Activated CD4-positive, alpha-beta T cell treated with anti-CD3 and anti-CD28 coated beads, Interleukin-10, Interleukin-2, amounts not matched to agents 100 ng/mL and 50 ng/mL, durations not matched to agents 16 hours and 8 hours (primary cell): ENCODE data around the gene PCDHA9.
"Not testable (repeated sequence)": the region's sequence is repeated elsewhere in the genome, so short reads cannot be mapped to it uniquely, and the experiment has no call there.

ENCODE experiments used
- DNase-seq: peaks from one replicate; pipeline ENCODE4 v3.0.0-alpha.2; 2020

PCDHA9 gene

DNA sequence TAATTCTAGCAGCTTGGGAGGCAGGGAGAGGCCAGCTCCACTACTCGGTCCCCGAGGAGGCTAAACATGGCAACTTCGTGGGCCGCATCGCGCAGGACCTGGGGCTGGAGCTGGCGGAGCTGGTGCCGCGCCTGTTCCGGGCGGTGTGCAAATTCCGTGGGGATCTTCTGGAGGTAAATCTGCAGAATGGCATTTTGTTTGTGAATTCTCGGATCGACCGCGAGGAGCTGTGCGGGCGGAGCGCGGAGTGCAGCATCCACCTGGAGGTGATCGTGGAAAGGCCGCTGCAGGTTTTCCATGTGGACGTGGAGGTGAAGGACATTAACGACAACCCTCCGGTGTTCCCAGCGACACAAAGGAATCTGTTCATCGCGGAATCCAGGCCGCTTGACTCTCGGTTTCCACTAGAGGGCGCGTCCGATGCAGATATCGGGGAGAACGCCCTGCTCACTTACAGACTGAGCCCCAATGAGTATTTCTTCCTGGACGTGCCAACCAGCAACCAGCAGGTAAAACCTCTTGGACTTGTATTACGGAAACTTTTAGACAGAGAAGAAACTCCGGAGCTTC, 13.7 kb upstream of the PCDHA9 start:
- DNase-seq = not testable (repeated sequence)

DNA sequence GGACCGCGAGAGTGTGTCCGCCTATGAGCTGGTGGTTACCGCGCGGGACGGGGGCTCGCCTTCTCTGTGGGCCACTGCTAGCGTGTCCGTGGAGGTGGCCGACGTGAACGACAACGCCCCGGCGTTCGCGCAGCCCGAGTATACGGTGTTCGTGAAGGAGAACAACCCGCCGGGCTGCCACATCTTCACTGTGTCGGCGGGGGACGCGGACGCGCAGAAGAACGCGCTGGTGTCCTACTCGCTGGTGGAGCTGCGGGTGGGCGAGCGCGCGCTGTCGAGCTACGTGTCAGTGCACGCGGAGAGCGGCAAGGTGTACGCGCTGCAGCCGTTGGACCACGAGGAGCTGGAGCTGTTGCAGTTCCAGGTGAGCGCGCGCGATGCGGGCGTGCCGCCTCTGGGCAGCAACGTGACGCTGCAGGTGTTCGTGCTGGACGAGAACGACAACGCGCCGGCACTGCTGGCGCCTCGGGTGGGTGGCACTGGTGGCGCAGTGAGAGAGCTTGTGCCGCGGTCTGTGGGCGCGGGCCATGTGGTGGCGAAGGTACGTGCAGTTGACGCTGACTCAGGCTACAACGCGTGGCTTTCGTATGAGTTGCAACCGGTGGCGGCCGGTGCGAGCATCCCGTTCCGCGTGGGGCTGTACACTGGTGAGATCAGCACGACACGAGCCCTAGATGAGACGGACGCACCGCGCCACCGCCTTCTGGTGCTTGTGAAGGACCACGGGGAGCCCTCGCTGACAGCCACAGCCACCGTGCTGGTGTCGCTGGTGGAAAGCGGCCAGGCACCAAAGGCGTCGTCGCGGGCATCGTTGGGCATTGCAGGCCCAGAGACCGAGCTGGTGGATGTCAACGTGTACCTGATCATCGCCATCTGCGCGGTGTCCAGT, 12.3 kb upstream of the PCDHA9 start:
- no peak for DNase-seq

DNA sequence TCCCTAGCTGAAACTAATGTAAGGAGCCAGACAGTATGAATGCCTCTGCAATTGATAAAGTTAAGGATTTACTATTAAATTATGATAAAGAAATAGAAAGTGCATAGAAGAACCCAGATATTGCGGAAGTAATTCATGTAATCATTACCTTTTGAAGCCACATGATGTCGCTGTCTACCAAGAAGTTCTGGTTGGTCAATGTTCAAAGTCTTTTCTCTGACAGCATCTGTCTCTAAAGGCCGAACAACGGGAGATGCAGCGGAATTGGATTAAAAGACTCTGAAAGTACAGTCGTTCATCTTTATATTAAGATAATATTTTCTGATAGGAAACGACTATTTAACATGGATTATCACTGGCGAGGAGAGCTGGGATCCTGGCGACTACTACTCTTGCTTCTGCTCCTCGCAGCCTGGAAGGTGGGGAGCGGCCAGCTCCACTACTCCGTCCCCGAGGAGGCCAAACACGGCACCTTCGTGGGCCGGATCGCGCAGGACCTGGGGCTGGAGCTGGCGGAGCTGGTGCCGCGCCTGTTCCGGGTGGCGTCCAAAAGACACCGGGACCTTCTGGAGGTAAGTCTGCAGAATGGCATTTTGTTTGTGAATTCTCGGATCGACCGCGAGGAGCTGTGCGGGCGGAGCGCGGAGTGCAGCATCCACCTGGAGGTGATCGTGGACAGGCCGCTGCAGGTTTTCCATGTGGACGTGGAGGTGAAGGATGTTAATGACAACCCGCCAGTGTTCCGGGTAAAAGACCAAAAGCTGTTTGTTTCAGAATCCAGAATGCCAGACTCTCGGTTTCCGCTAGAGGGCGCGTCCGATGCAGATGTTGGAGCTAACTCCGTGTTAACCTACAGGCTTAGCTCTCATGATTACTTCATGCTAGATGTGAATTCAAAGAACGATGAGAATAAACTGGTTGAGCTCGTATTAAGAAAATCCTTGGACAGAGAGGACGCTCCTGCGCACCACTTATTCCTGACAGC, 6.9 kb upstream of the PCDHA9 start, which contains the start of gene PCDHA8:
Gene PCDHA8, plus strand, starts transcription at position 210 of the 985 bp plus-strand sequence. Its CDS starts 135 bp downstream, at position 345.
- peak; percentile 4 for DNase-seq

DNA sequence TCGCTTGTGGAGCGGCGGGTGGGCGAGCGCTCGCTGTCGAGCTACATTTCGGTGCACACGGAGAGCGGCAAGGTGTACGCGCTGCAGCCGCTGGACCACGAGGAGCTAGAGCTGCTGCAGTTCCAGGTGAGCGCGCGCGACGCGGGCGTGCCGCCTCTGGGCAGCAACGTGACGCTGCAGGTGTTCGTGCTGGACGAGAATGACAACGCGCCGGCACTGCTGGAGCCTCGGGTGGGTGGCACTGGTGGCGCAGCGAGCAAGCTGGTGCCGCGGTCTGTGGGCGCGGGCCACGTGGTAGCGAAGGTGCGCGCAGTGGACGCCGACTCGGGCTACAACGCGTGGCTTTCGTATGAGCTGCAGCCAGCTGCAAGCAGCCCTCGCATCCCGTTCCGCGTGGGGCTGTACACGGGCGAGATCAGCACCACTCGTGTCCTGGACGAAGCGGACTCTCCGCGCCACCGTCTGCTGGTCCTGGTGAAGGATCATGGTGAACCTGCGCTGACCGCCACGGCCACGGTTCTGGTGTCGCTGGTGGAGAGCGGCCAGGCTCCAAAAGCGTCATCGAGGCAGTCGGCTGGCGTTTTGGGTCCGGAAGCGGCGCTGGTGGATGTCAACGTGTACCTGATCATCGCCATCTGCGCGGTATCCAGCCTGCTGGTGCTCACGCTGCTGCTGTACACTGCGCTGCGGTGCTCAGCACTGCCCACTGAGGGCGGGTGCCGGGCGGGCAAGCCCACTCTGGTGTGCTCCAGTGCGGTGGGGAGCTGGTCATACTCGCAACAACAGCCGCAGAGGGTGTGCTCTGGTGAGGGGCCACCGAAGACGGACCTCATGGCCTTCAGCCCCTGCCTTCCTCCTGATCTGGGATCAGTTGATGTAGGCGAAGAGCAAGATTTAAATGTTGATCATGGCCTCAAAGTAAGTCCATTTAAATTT, 5.1 kb upstream of the PCDHA9 start:
- no peak for DNase-seq

DNA sequence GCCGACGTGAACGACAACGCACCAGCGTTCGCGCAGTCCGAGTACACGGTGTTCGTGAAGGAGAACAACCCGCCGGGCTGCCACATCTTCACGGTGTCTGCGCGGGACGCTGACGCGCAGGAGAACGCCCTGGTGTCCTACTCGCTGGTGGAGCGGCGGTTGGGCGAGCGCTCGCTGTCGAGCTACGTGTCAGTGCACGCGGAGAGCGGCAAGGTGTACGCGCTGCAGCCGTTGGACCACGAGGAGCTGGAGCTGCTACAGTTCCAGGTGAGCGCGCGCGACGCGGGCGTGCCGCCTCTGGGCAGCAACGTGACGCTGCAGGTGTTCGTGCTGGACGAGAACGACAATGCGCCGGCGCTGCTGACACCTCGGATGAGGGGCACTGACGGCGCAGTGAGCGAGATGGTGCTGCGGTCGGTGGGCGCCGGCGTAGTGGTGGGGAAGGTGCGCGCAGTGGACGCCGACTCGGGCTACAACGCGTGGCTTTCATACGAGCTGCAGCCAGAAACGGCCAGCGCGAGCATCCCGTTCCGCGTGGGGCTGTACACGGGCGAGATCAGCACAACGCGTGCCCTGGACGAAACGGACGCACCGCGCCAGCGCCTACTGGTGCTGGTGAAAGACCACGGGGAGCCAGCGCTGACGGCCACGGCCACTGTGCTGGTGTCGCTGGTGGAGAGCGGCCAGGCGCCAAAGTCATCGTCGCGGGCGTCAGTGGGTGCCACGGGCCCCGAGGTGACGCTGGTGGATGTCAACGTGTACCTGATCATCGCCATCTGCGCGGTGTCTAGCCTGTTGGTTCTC, 1.9 kb downstream of the PCDHA9 start:
- not testable (repeated sequence) for DNase-seq

DNA sequence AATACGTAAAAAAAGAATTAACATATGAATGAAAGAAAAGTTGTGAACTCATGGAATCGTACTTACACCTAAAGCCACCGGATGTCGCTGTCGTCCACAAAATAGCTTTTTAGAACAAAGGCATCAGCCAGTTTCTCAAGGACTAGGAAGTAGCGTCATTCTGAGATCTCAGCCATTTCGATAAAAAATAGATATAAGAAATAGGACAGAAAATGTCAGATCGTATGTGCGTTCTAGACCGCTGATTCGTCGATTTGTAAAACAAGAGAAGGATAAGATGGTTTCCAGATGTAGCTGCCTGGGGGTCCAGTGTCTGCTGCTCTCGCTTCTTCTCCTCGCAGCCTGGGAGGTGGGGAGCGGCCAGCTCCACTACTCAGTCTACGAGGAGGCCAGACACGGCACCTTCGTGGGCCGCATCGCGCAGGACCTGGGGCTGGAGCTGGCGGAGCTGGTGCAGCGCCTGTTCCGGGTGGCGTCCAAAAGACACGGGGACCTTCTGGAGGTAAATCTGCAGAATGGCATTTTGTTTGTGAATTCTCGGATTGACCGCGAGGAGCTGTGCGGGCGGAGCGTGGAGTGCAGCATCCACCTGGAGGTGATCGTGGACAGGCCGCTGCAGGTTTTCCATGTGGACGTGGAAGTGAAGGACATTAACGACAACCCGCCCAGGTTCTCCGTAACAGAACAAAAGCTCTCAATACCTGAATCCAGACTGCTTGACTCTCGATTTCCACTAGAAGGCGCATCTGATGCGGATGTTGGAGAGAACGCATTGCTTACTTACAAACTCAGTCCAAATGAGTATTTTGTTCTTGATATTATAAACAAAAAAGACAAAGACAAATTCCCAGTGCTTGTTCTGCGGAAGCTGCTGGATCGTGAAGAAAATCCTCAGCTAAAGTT, 7.8 kb downstream of the PCDHA9 start, which contains the start of gene PCDHA10:
Gene PCDHA10, plus strand, starts transcription at position 126 of the 903 bp plus-strand sequence. Its CDS starts 152 bp downstream, at position 278.
- no peak for DNase-seq

DNA sequence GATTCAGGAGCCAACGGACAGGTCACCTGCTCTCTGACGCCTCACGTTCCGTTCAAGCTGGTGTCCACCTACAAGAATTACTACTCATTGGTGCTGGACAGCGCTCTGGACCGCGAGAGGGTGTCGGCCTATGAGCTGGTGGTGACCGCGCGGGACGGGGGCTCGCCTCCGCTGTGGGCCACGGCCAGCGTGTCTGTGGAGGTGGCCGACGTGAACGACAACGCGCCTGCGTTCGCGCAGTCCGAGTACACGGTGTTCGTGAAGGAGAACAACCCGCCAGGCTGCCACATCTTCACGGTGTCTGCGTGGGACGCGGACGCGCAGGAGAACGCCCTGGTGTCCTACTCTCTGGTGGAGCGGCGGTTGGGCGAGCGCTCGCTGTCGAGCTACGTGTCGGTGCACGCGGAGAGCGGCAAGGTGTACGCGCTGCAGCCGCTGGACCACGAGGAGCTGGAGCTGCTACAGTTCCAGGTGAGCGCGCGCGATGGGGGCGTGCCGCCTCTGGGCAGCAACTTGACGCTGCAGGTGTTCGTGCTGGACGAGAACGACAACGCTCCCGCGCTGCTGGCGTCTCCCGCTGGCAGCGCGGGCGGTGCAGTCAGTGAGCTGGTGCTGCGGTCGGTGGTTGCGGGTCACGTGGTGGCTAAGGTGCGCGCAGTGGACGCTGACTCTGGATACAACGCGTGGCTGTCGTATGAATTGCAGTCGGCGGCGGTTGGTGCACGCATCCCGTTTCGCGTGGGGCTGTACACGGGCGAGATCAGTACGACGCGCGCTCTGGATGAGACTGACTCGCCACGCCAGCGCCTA, 9.2 kb downstream of the PCDHA9 start:
- DNase-seq = no peak

DNA sequence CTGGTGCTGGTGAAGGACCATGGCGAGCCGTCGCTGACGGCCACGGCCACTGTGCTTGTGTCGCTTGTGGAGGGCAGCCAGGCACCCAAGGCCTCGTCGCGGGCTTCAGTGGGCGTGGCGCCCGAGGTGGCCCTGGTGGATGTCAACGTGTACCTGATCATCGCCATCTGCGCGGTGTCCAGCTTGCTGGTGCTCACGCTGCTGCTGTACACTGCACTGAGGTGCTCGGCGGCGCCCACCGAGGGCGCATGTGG, 9.7 kb downstream of the PCDHA9 start:
- DNase-seq = no peak

DNA sequence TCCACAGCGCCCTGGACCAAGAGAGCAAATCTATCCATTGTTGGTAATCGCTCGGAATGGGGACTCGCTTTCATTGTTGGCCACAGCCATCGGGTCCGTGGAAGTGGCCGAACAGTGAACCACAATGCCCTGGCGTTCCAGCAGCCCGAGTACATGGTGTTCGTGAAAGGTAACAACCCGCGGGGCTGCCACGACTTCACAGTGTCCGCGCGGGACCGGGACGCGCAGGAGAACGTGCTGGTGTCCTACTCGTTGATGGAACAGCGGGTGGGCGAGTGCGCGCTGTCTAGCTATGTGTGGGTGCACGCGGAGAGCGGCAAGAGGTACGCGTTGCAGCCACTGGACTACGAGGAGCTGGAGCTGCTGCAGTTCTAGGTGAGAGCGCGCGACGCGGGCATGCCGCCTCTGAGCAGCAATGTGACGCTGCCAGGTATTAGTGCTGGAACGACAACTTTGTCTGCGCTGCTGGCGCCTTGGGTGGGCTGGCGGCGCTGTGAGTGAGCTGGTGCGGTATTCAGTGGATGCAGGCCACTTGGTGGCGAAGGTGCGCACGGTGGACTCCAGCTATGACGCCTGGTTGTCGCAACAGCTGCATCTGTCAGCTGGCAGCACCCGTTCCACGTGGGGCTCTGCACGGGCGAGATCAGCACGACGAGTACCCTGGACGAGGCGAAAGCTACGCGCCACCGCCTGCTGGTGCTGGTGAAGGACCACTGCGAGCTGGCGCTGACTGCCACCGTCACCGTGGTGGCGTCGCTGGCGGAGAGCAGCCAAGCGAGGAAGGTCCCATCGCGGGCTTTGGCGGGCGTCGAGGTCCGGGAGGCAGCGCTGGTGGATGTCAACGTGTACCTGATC, 14.5 kb downstream of the PCDHA9 start:
- DNase-seq = no peak

DNA sequence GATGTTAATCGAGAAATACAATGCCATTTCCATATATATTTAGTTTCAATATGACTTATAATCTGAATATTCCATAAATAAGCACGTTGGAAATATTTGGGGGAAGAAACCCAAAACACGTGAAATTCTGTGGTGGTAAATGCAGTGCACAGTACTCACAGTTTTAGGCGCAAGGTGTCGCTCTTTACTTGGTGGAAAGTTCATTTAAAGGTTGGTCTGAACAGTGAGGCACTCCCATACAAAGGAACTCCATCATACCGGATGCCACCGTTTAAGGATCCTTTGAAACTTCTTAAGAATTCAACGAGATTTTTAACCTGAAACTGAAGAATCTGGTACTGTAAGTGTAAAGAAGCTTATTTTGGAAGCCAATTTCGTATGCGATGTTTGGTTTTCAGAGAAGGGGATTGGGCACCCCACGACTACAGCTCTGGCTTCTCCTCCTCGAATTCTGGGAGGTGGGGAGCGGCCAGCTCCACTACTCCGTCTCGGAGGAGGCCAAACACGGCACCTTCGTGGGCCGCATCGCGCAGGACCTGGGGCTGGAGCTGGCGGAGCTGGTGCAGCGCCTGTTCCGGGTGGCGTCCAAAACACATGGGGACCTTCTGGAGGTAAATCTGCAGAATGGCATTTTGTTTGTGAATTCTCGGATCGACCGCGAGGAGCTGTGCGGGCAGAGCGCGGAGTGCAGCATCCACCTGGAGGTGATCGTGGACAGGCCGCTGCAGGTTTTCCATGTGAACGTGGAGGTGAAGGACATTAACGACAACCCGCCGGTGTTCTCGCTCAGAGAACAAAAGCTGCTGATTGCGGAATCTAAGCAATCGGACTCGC, 20.8 kb downstream of the PCDHA9 start, which contains the start of gene PCDHA11:
Gene PCDHA11, plus strand, starts transcription at position 237 of the 834 bp plus-strand sequence. Its CDS starts 147 bp downstream, at position 384.
- peak; percentile 5 for DNase-seq

DNA sequence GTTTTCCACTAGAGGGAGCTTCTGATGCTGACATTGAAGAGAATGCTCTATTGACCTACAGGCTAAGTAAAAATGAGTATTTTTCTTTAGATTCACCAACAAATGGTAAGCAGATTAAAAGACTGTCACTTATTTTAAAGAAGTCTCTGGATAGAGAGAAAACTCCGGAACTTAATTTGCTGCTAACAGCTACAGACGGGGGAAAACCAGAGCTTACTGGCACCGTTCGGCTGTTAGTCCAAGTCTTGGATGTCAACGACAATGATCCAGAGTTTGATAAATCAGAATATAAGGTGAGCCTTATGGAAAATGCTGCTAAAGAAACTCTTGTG, 21.3 kb downstream of the PCDHA9 start:
- DNase-seq = no peak

DNA sequence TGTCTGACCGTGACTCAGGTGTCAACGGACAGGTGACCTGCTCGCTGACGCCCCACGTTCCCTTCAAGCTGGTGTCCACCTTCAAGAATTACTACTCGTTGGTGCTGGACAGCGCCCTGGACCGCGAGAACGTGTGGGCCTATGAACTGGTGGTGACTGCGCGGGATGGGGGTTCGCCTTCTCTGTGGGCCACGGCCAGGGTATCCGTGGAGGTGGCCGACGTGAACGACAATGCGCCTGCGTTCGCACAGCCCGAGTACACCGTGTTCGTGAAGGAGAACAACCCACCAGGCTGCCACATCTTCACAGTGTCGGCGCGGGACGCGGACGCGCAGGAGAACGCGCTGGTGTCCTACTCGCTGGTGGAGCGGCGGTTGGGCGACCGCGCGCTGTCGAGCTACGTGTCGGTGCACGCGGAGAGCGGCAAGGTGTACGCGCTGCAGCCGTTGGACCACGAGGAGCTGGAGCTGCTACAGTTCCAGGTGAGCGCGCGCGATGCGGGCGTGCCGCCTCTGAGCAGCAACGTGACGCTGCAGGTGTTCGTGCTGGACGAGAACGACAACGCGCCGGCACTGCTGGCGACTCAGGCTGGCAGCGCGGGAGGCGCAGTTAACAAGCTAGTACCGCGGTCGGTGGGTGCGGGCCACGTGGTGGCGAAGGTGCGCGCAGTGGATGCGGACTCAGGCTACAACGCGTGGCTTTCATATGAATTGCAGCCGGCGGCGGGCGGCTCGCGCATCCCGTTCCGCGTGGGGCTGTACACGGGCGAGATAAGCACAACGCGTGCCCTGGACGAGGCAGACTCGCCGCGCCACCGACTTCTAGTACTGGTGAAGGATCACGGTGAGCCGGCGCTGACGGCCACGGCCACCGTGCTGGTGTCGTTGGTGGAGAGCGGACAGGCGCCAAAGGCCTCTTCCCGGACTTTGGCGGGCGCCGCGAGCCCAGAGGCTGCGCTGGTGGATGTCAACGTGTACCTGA, 22.3 kb downstream of the PCDHA9 start:
- DNase-seq = no peak

DNA sequence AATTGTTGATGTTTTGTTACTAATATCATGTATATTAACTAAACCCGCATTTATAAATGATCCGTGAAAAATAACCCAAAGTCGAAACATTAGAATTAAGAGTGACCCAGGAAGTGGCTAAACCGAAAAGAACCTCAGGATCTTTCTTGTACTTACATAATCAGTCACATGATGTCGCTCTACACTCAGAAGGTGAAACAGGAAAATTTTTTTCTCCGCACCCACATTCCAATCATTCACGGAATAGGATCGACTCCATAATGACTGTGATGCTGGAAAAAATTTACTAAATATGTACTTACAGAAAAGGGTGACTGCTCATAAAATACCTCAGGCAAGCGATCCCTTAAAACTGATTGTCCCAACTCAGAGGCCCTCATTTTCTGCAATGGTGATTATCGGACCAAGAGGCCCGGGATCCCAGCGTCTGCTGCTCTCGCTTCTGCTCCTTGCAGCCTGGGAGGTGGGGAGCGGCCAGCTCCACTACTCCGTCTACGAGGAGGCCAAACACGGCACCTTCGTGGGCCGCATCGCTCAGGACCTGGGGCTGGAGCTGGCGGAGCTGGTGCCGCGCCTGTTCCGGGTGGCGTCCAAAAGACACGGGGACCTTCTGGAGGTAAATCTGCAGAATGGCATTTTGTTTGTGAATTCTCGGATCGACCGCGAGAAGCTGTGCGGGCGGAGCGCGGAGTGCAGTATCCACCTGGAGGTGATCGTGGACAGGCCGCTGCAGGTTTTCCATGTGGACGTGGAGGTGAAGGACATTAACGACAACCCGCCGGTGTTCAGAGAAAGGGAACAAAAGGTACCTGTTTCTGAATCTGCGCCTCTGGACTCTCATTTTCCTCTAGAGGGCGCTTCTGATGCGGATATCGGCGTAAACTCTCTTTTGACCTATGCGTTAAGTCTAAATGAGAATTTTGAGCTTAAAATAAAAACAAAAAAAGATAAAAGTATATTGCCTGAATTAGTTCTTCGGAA, 27.2 kb downstream of the PCDHA9 start, which contains the start of gene PCDHA12:
Gene PCDHA12, plus strand, starts transcription at position 224 of the 981 bp plus-strand sequence. Its CDS starts 165 bp downstream, at position 389.
- no peak for DNase-seq

DNA sequence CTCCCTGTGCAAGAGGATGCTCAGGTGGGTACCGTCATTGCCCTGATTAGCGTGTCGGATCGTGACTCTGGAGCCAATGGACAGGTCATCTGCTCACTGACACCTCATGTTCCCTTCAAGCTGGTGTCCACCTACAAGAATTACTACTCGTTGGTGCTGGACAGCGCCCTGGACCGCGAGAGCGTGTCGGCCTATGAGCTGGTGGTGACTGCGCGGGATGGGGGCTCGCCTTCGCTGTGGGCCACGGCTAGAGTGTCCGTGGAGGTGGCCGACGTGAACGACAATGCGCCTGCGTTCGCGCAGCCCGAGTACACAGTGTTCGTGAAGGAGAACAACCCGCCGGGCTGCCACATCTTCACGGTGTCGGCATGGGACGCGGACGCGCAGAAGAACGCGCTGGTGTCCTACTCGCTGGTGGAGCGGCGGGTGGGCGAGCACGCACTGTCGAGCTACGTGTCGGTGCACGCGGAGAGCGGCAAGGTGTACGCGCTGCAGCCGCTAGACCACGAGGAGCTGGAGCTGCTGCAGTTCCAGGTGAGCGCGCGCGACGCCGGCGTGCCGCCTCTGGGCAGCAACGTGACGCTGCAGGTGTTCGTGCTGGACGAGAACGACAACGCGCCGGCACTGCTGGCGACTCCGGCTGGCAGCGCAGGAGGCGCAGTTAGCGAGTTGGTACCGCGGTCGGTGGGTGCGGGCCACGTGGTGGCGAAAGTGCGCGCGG, 28.5 kb downstream of the PCDHA9 start:
- DNase-seq = not testable (repeated sequence)
